Left ventricle myocardium superior (tissue), 1 donor: ENCODE measurements around the gene NUTF2. TPM values are rescaled to one million over a fixed set of nuclear protein-coding genes. Genes with fewer than 3 reads are reported as not detected.
A peak's percentile ranks its signal among the peaks of the same experiment; 100 is the strongest.
"Not testable (repeated sequence)": the region's sequence is repeated elsewhere in the genome, so short reads cannot be mapped to it uniquely, and the experiment has no call there.

Experiments
- ATAC-seq: fragments of 200-7000 bp; cut with Tn5 transposase; one replicate; pipeline ENCODE4 v1.9.1; 2020; ENCODE audit warnings: mild to moderate bottlenecking, moderate library complexity
- DNase-seq: peaks from one replicate; pipeline ENCODE4 v3.0.0-alpha.2; 2020
- intact Hi-C: fragments of 100-400 bp; cut with micrococcal nuclease; formaldehyde crosslinking; loops from one replicate; pipeline ENCODE4 v1.11.0; 2022
- total RNA-seq: library from RNA; stranded (reverse); fragmentation: NEBNext Ultra II Directional; extraction: Animal tissue kit (Norgen Biotek cat#: 25700); gene quantifications from one replicate; pipeline ENCODE4 v1.2.1, GENCODE V29; 2021
- donor health status: DM: no; HTN: yes; CAD: no; lungs with severe emphysema.

The NUTF2 gene
- total RNA-seq, 1 donor from 2014 or later: 84.4 TPM

- peak; percentile 99 for ATAC-seq
- intact Hi-C loops: no loop called here
Measured at GRCh38 chr16:67833415-67834241, 13.1 kb upstream of the NUTF2 start.

GRCh38 chr16:67834242-67834614 lies 12.5 kb upstream of the NUTF2 start:
- DNase-seq (no peak), ATAC-seq (no peak)
- intact Hi-C loops: no loop called here

More at GRCh38 chr16:67833415-67834241, 13.1 kb upstream of the NUTF2 start:
- peak; percentile 97 for DNase-seq

- ATAC-seq, intact Hi-C loops, DNase-seq: not testable (repeated sequence)
Measured at GRCh38 chr16:67837190-67837589, 9.5 kb upstream of the NUTF2 start.

GRCh38 chr16:67837811-67838210 lies 8.9 kb upstream of the NUTF2 start:
- DNase-seq (no peak), ATAC-seq (no peak)
- intact Hi-C loops: no loop called here

- intact Hi-C loops: no loop called here
- ATAC-seq: peak; percentile 1
Measured at GRCh38 chr16:67841198-67841815, 5.4 kb upstream of the NUTF2 start.

GRCh38 chr16:67841816-67842508 lies 4.8 kb upstream of the NUTF2 start, which contains the start of gene THAP11:
TSS of gene THAP11 (plus strand) at chr16:67842320. CDS start at chr16:67842555, 235 bp downstream.
- intact Hi-C loops: no loop called here
- peak; percentile 95 for DNase-seq
- ATAC-seq: peak; percentile 73

More at GRCh38 chr16:67841198-67841815, 5.4 kb upstream of the NUTF2 start:
- DNase-seq: no peak

GRCh38 chr16:67842509-67843342 lies 4.0 kb upstream of the NUTF2 start:
- intact Hi-C loops: no loop called here
- ATAC-seq (peak; percentile 10), DNase-seq (peak; percentile 69)

- peak; percentile 41 for DNase-seq
- intact Hi-C loops: no loop called here
- no peak for ATAC-seq
Measured at GRCh38 chr16:67843343-67843765, 3.4 kb upstream of the NUTF2 start.

GRCh38 chr16:67844497-67844896 lies 2.2 kb upstream of the NUTF2 start:
- DNase-seq (no peak), ATAC-seq (no peak)
- intact Hi-C loops: no loop called here

- ATAC-seq (no peak), DNase-seq (no peak)
- intact Hi-C loops: no loop called here
Measured at GRCh38 chr16:67845291-67846062, 1.3 kb upstream of the NUTF2 start.

GRCh38 chr16:67846063-67846319 lies 742 bp upstream of the NUTF2 start:
- ATAC-seq: no peak
- DNase-seq: no peak
- intact Hi-C loops: no loop called here

- intact Hi-C loops: no loop called here
- peak; percentile 65 for ATAC-seq
- DNase-seq: peak; percentile 84
Measured at GRCh38 chr16:67847064-67847861, 530 bp downstream of the NUTF2 start, which contains the start of gene CENPT. TSS of gene CENPT (minus strand) at chr16:67847693. CDS start at chr16:67833859, 13,834 bp downstream.

GRCh38 chr16:67848118-67848517 lies 1.4 kb downstream of the NUTF2 start:
- intact Hi-C loops: no loop called here
- ATAC-seq (no peak), DNase-seq (no peak)

- ATAC-seq (no peak), DNase-seq (no peak)
- intact Hi-C loops: no loop called here
Measured at GRCh38 chr16:67853670-67854069, 6.9 kb downstream of the NUTF2 start.

GRCh38 chr16:67855789-67856188 lies 9.1 kb downstream of the NUTF2 start:
- ATAC-seq (no peak), DNase-seq (no peak)
- intact Hi-C loops: no loop called here

GRCh38 chr16:67856927-67857546 lies 10.3 kb downstream of the NUTF2 start:
- intact Hi-C loops: no loop called here
- ATAC-seq (no peak), DNase-seq (no peak)

- peak; percentile 70 for DNase-seq
- ATAC-seq: peak; percentile 90
- intact Hi-C loops: no loop called here
Measured at GRCh38 chr16:67857547-67858233, 11.0 kb downstream of the NUTF2 start.
